Karpas-422 (cell line): ENCODE results near the gene NEGR1. TPM values are rescaled to one million over a fixed set of nuclear protein-coding genes. Genes with fewer than 3 reads are reported as not detected.
A peak's percentile ranks its signal among the peaks of the same experiment; 100 is the strongest.

Experiments
- DNase-seq: peaks from one replicate; pipeline ENCODE4 v3.0.0-alpha.2; 2015
- H2AFZ ChIP-seq: fragments of 200-600 bp; sonication (generic); 2 replicates; pipeline ENCODE4 v1.6.1; 2014; ENCODE audit warnings: antibody characterized with exemption, low read length, mixed read lengths
- H3K27ac ChIP-seq: fragments of 200-600 bp; sonication (generic); 2 replicates; pipeline ENCODE4 v1.5.1; 2014; ENCODE audit warnings: mild to moderate bottlenecking, low read length, moderate library complexity
- H3K27me3 ChIP-seq: fragments of 200-600 bp; sonication (generic); 2 replicates; pipeline ENCODE4 v1.6.1; 2014; ENCODE audit warnings: low read length, mixed read lengths
- H3K36me3 ChIP-seq: fragments of 200-600 bp; sonication (generic); 2 replicates; pipeline ENCODE4 v1.6.1; 2014; ENCODE audit warnings: low read length, mixed read lengths; ENCODE audit not compliant: insufficient read depth
- H3K4me1 ChIP-seq: fragments of 200-600 bp; sonication (generic); 2 replicates; pipeline ENCODE4 v1.6.1; 2014; ENCODE audit warnings: mild to moderate bottlenecking, low read length, mixed read lengths
- H3K4me2 ChIP-seq: fragments of 200-600 bp; sonication (generic); 2 replicates; pipeline ENCODE4 v1.6.1; 2014; ENCODE audit warnings: low read length, low read depth, mild to moderate bottlenecking; ENCODE audit not compliant: poor library complexity, severe bottlenecking
- H3K4me3 ChIP-seq: fragments of 200-600 bp; sonication (generic); 2 replicates; pipeline ENCODE4 v1.5.1; 2014; ENCODE audit warnings: mild to moderate bottlenecking, antibody characterized with exemption, low read length, mixed read lengths
- H3K79me2 ChIP-seq: fragments of 200-600 bp; sonication (generic); 2 replicates; pipeline ENCODE4 v1.6.1; 2014; ENCODE audit warnings: mild to moderate bottlenecking, low read length, mixed read lengths
- H3K9ac ChIP-seq: fragments of 200-600 bp; sonication (generic); 2 replicates; pipeline ENCODE4 v1.6.0; 2014; ENCODE audit warnings: low read length
- H3K9me2 ChIP-seq: fragments of 200-600 bp; sonication (generic), shearing (Covaris generic); replicated peaks from 2 replicates; pipeline ENCODE4 v1.6.0; 2014; ENCODE audit warnings: mild to moderate bottlenecking, low read length, moderate library complexity; ENCODE audit not compliant: insufficient read depth
- H3K9me3 ChIP-seq: fragments of 300-700, 200-600 bp; sonication (generic); 2 replicates; pipeline ENCODE4 v1.6.1; 2014; ENCODE audit warnings: low read length, mixed read lengths
- H4K20me1 ChIP-seq: fragments of 200-600 bp; sonication (generic); 2 replicates; pipeline ENCODE4 v1.6.1; 2014; ENCODE audit warnings: mild to moderate bottlenecking, antibody characterized with exemption, low read length, low read depth; ENCODE audit not compliant: insufficient read depth
- total RNA-seq: library from RNA; depleted of rRNA; stranded (reverse); fragments of >200 nt; shearing (Covaris generic); gene quantifications from 2 replicates; pipeline ENCODE4 v1.2.3, GENCODE V29; 2014; ENCODE audit warnings: low replicate concordance

The NEGR1 gene
- total RNA-seq, 1 experiment from 2014 or later: not detected

DNA sequence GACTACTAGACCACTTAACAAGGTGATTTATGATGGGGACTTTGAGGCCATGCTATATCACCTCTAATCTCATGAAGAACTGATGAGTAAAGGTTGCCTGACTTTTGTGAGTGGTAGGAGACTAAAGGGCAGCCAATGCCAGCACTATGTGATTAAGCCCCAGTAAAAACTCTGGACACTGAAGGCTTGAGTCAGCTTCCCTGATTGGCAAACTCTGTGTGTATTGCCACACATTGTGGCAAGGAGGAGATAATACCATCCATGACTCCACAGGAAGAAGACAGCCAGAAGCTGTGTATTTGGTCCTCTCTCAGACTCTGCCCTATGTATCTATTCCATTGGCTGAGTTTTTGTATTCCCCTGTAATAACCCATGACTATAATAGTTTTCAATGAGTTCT is 788.2 kb downstream of the NEGR1 start:
- no peaks in the 10 kb centered on the region for H3K36me3 ChIP-seq
- no peaks in the 10 kb centered on the region for H3K9me3 ChIP-seq
- H4K20me1 ChIP-seq: no peaks in the 10 kb centered on the region
- H3K9ac ChIP-seq: no peak overlapping the region
- H3K27ac ChIP-seq: no peak overlapping the region
- no peak overlapping the region for H2AFZ ChIP-seq
- H3K79me2 ChIP-seq: no peaks in the 10 kb centered on the region
- no peaks in the 10 kb centered on the region for H3K9me2 ChIP-seq
- no peak overlapping the region for H3K4me2 ChIP-seq
- no peaks in the 10 kb centered on the region for H3K27me3 ChIP-seq
- no peaks in the 10 kb centered on the region for H3K4me1 ChIP-seq
- no peak overlapping the region for H3K4me3 ChIP-seq
- no peak for DNase-seq

DNA sequence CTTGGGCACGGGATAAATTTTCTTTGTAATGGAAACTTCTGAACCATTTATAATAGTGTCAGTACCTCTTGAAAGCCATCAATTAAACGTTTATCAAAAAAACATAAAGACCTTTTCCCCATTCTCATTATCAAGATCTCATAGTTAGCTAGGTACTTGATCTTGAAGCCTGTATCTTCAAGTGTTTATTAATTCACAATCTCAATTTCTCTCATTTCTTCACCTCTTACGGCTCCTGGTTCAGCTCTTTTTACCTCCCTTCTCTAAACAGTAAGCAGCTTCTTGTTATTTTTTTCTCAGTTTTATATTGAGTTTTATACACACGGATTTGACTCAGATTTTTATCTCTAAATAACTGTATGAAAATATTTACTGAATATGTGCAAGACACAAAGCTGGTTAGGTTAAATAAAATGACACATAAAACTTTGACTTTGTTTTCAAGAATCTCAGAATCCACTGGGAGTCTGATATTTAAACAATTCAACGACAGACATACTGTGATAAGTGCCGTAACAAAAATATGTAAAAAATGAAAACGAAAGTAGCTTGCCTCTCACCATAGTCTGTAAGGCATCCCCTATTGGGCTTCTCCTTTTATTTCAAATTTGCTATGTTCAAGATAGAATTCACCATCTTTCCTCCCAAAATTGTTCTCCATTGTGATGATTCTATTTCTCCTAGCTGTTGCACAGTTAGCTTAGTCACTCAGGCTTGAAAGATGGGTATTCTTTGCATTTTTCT is 789.9 kb downstream of the NEGR1 start:
- Histone ChIP-seq H3K36me3 (no peaks in the 10 kb centered on the region), H3K4me1 (no peaks in the 10 kb centered on the region), H3K4me2 (peak overlapping the region; percentile 35), H3K79me2 (no peaks in the 10 kb centered on the region), H3K27me3 (no peaks in the 10 kb centered on the region), H3K9me2 (no peaks in the 10 kb centered on the region), H3K9me3 (no peaks in the 10 kb centered on the region), H3K27ac (no peak overlapping the region), H2AFZ (no peak overlapping the region), H4K20me1 (no peaks in the 10 kb centered on the region), H3K4me3 (0 out of 2 replicates have a peak overlapping the region, but pooled peaks have one; percentile 17), H3K9ac (no peak overlapping the region)
- no peak for DNase-seq

DNA sequence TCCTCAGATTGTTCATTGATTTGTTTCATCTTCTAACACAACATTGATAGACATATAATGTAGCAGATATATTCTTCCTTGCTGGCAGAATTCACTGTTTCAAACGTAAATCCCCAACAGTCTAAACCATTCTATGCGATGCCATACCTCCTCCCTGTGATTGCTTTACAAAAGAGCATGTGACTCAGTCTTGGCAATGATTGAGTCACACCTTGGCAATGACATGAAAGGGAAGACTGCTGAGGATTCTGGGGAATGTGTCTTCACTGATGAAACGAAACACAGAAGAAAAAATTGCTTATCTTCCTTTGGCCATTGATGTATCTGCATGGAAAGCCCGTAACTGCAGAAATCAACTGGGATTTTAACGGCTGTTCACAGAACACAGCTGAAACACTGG is 791.9 kb downstream of the NEGR1 start:
- Histone ChIP-seq H3K27me3 (no peaks in the 10 kb centered on the region), H3K4me2 (no peak overlapping the region), H3K79me2 (no peaks in the 10 kb centered on the region), H3K9me2 (no peaks in the 10 kb centered on the region), H2AFZ (no peak overlapping the region), H3K9me3 (no peaks in the 10 kb centered on the region), H3K4me3 (no peak overlapping the region), H3K27ac (no peak overlapping the region), H4K20me1 (no peaks in the 10 kb centered on the region), H3K9ac (no peak overlapping the region), H3K36me3 (no peaks in the 10 kb centered on the region), H3K4me1 (no peaks in the 10 kb centered on the region)
- DNase-seq: no peak

DNA sequence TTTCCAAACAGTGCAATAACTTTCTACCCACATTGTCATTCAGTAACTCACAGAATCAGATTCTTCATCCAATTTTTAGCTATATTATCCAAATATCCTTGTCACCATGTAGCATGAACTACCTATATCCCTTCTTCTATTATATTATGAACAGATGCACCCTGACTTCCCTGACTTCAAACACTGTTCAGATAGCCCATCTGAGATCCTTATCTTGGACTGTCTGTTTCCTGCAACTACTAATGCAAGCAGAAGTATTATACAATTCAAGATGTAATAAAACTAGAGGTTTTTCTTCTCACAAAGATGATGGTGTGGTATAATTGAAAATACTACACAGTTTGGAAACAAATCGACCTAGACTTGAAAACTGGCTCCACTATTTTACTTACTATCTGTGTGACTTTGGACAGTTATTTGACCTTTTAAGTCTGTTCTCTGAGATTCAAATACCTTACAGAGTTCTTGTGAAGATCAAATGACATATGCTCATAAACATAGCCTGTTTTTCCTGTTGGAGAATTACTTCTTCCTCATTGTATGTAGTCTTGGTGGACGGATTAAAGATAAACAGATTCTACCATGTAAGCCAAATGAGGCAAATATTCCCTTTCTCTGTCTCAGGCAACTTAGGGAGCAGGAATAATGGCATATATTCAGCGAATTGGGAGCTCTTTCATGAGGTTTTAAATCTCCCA is 793.6 kb downstream of the NEGR1 start:
- Histone ChIP-seq H3K9me2 (no peaks in the 10 kb centered on the region), H3K4me3 (no peak overlapping the region), H3K9me3 (no peaks in the 10 kb centered on the region), H3K79me2 (no peaks in the 10 kb centered on the region), H3K4me1 (no peaks in the 10 kb centered on the region), H4K20me1 (no peaks in the 10 kb centered on the region), H3K27ac (no peak overlapping the region), H3K9ac (no peak overlapping the region), H2AFZ (no peak overlapping the region), H3K4me2 (no peak overlapping the region), H3K36me3 (no peaks in the 10 kb centered on the region), H3K27me3 (no peaks in the 10 kb centered on the region)
- DNase-seq: no peak

DNA sequence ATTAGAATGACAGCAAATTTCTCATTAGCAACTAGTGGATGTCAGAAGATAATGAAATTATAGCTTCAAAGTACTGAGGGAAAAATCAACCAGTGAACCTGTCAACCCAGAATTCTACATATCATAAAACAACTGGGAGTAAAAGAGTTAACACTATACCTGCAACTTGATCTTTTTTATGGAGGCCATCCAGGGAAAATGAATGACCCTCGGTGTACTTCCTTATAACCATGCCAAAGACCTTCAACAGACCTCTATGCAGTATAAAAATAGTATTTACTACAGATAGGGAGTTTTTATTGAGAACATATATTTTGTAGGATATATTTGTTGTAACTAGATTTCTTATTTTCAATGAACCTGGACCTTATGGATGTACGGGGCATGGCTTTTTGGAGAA is 809.0 kb downstream of the NEGR1 start:
- Histone ChIP-seq H3K9me2 (no peaks in the 10 kb centered on the region; the same call in 1 of the 2 replicates), H3K27me3 (no peaks in the 10 kb centered on the region), H3K9me3 (peaks cover 3% of the 10 kb centered on the region; the same call in 1 of the 2 replicates), H3K27ac (no peak overlapping the region), H3K36me3 (no peaks in the 10 kb centered on the region), H3K79me2 (no peaks in the 10 kb centered on the region), H3K4me2 (no peak overlapping the region), H4K20me1 (no peaks in the 10 kb centered on the region), H3K4me1 (no peaks in the 10 kb centered on the region), H2AFZ (no peak overlapping the region), H3K9ac (no peak overlapping the region), H3K4me3 (no peak overlapping the region)
- DNase-seq: no peak

DNA sequence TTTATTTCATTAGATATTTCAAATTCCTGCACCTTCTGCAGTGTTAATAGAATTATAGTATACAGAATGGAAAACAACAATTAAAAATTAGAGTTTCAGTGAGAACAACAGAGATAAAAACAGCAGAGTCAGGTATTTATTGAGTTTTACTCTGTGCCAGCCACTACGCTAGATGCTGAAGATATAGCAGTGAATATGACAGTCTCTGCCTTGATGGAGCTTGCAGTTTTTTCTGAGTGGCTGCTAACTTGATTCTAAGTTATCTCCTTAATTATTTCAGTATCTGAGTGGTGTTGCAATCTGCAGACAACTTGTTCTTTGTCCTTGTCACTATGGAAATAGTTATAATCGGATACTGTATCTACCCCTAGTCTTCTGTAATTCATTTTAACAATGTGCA is 817.2 kb downstream of the NEGR1 start:
- H3K9me3 ChIP-seq: no peaks in the 10 kb centered on the region
- H3K4me1 ChIP-seq: no peaks in the 10 kb centered on the region
- H4K20me1 ChIP-seq: no peaks in the 10 kb centered on the region
- H3K27me3 ChIP-seq: no peaks in the 10 kb centered on the region
- H3K9ac ChIP-seq: no peak overlapping the region
- H3K9me2 ChIP-seq: no peaks in the 10 kb centered on the region
- H3K4me3 ChIP-seq: no peak overlapping the region
- no peak for DNase-seq
- no peak overlapping the region for H3K27ac ChIP-seq
- H2AFZ ChIP-seq: no peak overlapping the region
- H3K4me2 ChIP-seq: no peak overlapping the region
- H3K36me3 ChIP-seq: no peaks in the 10 kb centered on the region
- no peaks in the 10 kb centered on the region for H3K79me2 ChIP-seq

DNA sequence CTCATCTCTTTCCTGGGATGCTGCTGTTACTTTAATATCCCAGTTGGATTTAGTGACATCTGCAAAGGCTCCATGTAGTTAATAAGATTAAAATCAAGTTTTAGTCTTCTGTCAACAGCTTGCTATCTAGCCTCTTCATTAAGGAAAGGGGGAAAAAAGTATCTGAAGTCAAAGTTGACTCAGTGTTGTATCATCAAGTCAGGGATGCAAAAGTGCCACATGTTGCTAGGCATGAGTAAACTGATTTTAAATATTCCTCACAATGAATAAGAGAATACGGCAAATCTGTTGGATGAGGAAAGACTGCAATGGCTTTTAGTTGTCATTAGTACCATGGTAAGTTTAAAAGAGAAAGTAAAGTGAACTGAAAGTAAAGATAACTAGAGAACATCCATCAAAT is 818.3 kb downstream of the NEGR1 start:
- H3K9me2 ChIP-seq: no peaks in the 10 kb centered on the region
- H3K4me1 ChIP-seq: no peaks in the 10 kb centered on the region
- DNase-seq: no peak

DNA sequence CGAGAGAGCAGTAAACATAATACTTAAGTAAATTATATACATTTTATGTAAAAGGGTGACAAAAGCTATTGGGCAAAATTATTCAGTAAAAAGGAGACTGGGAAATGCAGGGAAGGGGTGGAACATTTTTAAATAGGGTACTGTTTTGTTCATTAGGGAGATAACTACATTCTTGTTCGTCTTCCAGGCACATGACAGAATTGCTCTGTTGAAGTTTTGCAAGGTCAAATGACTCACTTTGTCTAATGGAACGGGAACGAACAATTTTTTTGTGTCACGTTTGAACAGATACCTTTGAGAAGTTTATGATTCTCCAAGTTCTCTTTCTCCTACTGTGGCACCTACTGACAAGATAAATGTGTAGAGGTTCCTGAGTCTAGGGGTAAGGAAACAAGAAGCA is 819.2 kb downstream of the NEGR1 start:
- no peak overlapping the region for H3K27ac ChIP-seq
- no peaks in the 10 kb centered on the region for H3K9me2 ChIP-seq

More for the DNA sequence above, 818.3 kb downstream of the NEGR1 start:
- Histone ChIP-seq H2AFZ (no peak overlapping the region), H3K9me3 (no peaks in the 10 kb centered on the region), H3K27me3 (no peaks in the 10 kb centered on the region), H3K4me3 (no peak overlapping the region), H3K9ac (no peak overlapping the region), H3K4me2 (no peak overlapping the region), H3K27ac (no peak overlapping the region), H3K36me3 (no peaks in the 10 kb centered on the region), H3K79me2 (no peaks in the 10 kb centered on the region), H4K20me1 (no peaks in the 10 kb centered on the region)

More for the DNA sequence above, 819.2 kb downstream of the NEGR1 start:
- Histone ChIP-seq H3K36me3 (no peaks in the 10 kb centered on the region), H3K9me3 (peaks cover 2% of the 10 kb centered on the region; the same call in 1 of the 2 replicates), H3K4me1 (no peaks in the 10 kb centered on the region), H3K79me2 (no peaks in the 10 kb centered on the region), H3K4me3 (no peak overlapping the region), H3K27me3 (no peaks in the 10 kb centered on the region), H2AFZ (no peak overlapping the region), H3K4me2 (no peak overlapping the region), H4K20me1 (no peaks in the 10 kb centered on the region), H3K9ac (no peak overlapping the region)
- no peak for DNase-seq
